ENCODE data around the gene CASZ1. TPM values are rescaled to one million over a fixed set of nuclear protein-coding genes. Genes with fewer than 3 reads are reported as not detected.

CASZ1 gene
- total and polyA plus RNA-seq, 2 donors (not counting 3 experiments of a cell fraction or from before 2014, with no cell fraction given), result 1.5 to 5.2 TPM

GRCh38 chr1:10629816-10630571 lies 166.5 kb downstream of the CASZ1 start:
- Histone ChIP-seq H3K27ac (ENCODE audit: insufficient read depth, low read depth, low read length) (no peak overlapping the region), H3K4me1 (ENCODE audit: control insufficient read depth, extremely low read depth, insufficient read depth, low read length) (no peaks in the 10 kb centered on the region), H2AFZ (ENCODE audit: low read depth, low read length) (no peak overlapping the region), H3K9me3 (replicated peaks; ENCODE audit: control insufficient read depth, insufficient read depth, low read length) (no peaks in the 10 kb centered on the region), H3K27me3 (ENCODE audit: control insufficient read depth in 2 of 2, insufficient read depth in 2 of 2, low read length in 2 of 2) (no peaks in the 10 kb centered on the region), H3K4me2 (ENCODE audit: insufficient read depth, low read length) (no peak overlapping the region), H3K9ac (replicated peaks; ENCODE audit: extremely low read depth, insufficient read depth, low read length) (no peak overlapping the region), H3K9me1 (replicated peaks; ENCODE audit: control insufficient read depth, extremely low read depth, insufficient read depth, low read length) (no peaks in the 10 kb centered on the region), H3K79me2 (ENCODE audit: control insufficient read depth, insufficient read depth, low read length) (no peaks in the 10 kb centered on the region), H3K36me3 (ENCODE audit: control insufficient read depth in 2 of 2, extremely low read depth in 1 of 2, insufficient read depth in 2 of 2, low read length in 2 of 2) (peaks cover 0 to 6% of the 10 kb centered on the region in 2 experiments), H4K20me1 (replicated peaks; ENCODE audit: control insufficient read depth, extremely low read depth, insufficient read depth, low read length) (no peaks in the 10 kb centered on the region), H3K4me3 (replicated peaks in 1 of 3; ENCODE audit: insufficient read depth in 1 of 3, low read depth in 1 of 3, low read length in 3 of 3) (no peak overlapping the region)
- ChIA-PET CTCF (interaction anchor here (1.0 to 1.6 kb wide), 2 partner anchors 10 to 123 kb away, joined by 4 to 5 read pairs; no protein-coding TSS in a partner anchor), POLR2A (no interaction called here)
- DNase-seq (ENCODE audit: low read depth, low spot score) (no peak), FAIRE-seq (no peak)
- dilution Hi-C loops (cut with MboI; ENCODE audit: extremely low pct_ligation_motif_present, low sequenced_read_pairs), result no loop called here
- no TSS peak for BruUV-seq (replicated peaks)
- intact Hi-C loops (cut with micrococcal nuclease), result loop anchor here (10.0 kb wide), 1 partner anchor 235 kb away; no protein-coding TSS in a partner anchor
- TF ChIP-seq EZH2 (IDR thresholded peaks at IDR 0.05; ENCODE audit: borderline replicate concordance, low read depth, low read length, severe bottlenecking), result no peak
- TF ChIP-seq POLR2AphosphoS5 (IDR thresholded peaks at IDR 0.05; ENCODE audit: insufficient read depth, low read depth, low read length), result no peak
- TF ChIP-seq GATA2 (IDR thresholded peaks at IDR 0.05; ENCODE audit: insufficient read depth, insufficient read length, low read depth, low read length), result no peak
- TF ChIP-seq, protein P1, sequence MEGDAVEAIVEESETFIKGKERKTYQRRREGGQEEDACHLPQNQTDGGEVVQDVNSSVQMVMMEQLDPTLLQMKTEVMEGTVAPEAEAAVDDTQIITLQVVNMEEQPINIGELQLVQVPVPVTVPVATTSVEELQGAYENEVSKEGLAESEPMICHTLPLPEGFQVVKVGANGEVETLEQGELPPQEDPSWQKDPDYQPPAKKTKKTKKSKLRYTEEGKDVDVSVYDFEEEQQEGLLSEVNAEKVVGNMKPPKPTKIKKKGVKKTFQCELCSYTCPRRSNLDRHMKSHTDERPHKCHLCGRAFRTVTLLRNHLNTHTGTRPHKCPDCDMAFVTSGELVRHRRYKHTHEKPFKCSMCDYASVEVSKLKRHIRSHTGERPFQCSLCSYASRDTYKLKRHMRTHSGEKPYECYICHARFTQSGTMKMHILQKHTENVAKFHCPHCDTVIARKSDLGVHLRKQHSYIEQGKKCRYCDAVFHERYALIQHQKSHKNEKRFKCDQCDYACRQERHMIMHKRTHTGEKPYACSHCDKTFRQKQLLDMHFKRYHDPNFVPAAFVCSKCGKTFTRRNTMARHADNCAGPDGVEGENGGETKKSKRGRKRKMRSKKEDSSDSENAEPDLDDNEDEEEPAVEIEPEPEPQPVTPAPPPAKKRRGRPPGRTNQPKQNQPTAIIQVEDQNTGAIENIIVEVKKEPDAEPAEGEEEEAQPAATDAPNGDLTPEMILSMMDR (IDR thresholded peaks at IDR 0.05; ENCODE audit: extremely low read depth in 1 of 2, insufficient read depth in 1 of 2, low read depth in 1 of 2, low read length in 2 of 2), result no peak
- TF ChIP-seq, protein P2, sequence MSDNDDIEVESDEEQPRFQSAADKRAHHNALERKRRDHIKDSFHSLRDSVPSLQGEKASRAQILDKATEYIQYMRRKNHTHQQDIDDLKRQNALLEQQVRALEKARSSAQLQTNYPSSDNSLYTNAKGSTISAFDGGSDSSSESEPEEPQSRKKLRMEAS (IDR thresholded peaks at IDR 0.05; ENCODE audit: insufficient read depth, insufficient read length), result no peak
- no peak for TF ChIP-seq FOS (IDR thresholded peaks at IDR 0.05; ENCODE audit: borderline replicate concordance, insufficient read depth, low read length)
